ENCODE measurements around the gene HIF1A.

HIF1A gene

GRCh38 chr14:61691495-61691894, 3.8 kb upstream of the HIF1A start:
- no peak overlapping the region for H3K27ac ChIP-seq (ENCODE audit: low read depth, low read length)
- no peak overlapping the region for H3K4me3 ChIP-seq (ENCODE audit: insufficient read depth, low read length, poor library complexity, severe bottlenecking)
- H3K9me3 ChIP-seq (ENCODE audit: insufficient read depth, low read length): 0 out of 2 replicates have a peak, but pooled peaks cover 5% of the 10 kb centered on the region
- peaks cover 4% of the 10 kb centered on the region for H4K20me1 ChIP-seq (ENCODE audit: low read depth, low read length)
- no peaks in the 10 kb centered on the region for H3K9me2 ChIP-seq (replicated peaks; ENCODE audit: insufficient read depth, low read length)
- TF ChIP-seq, protein P1, sequence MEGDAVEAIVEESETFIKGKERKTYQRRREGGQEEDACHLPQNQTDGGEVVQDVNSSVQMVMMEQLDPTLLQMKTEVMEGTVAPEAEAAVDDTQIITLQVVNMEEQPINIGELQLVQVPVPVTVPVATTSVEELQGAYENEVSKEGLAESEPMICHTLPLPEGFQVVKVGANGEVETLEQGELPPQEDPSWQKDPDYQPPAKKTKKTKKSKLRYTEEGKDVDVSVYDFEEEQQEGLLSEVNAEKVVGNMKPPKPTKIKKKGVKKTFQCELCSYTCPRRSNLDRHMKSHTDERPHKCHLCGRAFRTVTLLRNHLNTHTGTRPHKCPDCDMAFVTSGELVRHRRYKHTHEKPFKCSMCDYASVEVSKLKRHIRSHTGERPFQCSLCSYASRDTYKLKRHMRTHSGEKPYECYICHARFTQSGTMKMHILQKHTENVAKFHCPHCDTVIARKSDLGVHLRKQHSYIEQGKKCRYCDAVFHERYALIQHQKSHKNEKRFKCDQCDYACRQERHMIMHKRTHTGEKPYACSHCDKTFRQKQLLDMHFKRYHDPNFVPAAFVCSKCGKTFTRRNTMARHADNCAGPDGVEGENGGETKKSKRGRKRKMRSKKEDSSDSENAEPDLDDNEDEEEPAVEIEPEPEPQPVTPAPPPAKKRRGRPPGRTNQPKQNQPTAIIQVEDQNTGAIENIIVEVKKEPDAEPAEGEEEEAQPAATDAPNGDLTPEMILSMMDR (IDR thresholded peaks at IDR 0.05; ENCODE audit: insufficient read depth, low read length, poor library complexity, severe bottlenecking): no peak
- peaks cover 11% of the 10 kb centered on the region for H3K79me2 ChIP-seq (ENCODE audit: insufficient read depth, low read length)
- H3K4me2 ChIP-seq (ENCODE audit: low read depth, low read length, poor library complexity, severe bottlenecking): no peak overlapping the region
- peaks cover 2% of the 10 kb centered on the region for H3K36me3 ChIP-seq (ENCODE audit: low read length)
- H2AFZ ChIP-seq (ENCODE audit: low read depth, low read length, severe bottlenecking): no peak overlapping the region
- no peaks in the 10 kb centered on the region for H3K27me3 ChIP-seq (ENCODE audit: low read length)
- H3F3A ChIP-seq (ENCODE audit: insufficient read depth): no peaks in the 10 kb centered on the region
- no peak overlapping the region for H3K9ac ChIP-seq (ENCODE audit: low read length)

DNA sequence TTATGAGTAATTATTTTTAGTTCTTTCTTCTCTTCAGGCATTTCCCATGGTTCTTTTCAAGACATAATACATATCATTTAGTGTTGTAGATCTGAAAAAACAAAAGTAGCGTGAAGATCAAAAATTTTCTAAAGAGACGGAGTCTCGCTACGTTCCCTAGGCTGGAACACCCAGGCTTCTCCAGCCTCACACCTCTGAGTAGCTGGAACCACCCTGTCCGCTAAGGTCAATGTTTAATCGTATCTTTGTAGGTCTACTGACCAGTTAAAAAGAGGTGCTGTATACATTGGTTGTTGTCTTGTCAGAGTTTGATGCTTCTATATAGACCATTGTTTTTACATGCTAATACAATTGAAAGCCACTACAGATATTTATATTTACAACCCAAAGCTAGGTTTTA, 1.3 kb upstream of the HIF1A start:
- peaks cover 37% of the 10 kb centered on the region for H3K79me2 ChIP-seq (ENCODE audit: insufficient read depth, low read length)
- H4K20me1 ChIP-seq (ENCODE audit: low read depth, low read length): peaks cover 29% of the 10 kb centered on the region
- H3K27ac ChIP-seq (ENCODE audit: low read depth, low read length): no peak overlapping the region
- no peaks in the 10 kb centered on the region for H3K9me2 ChIP-seq (replicated peaks; ENCODE audit: insufficient read depth, low read length)
- H3K9ac ChIP-seq (ENCODE audit: low read length): no peak overlapping the region
- H3K36me3 ChIP-seq (ENCODE audit: low read length): peaks cover 5% of the 10 kb centered on the region
- peak overlapping the region; percentile 71 for H3K4me2 ChIP-seq (ENCODE audit: low read depth, low read length, poor library complexity, severe bottlenecking)
- H3F3A ChIP-seq (ENCODE audit: insufficient read depth): no peaks in the 10 kb centered on the region
- TF ChIP-seq EZH2phosphoT487 (conservative IDR thresholded peaks at IDR 0.05; ENCODE audit: low read length): no peak
- TF ChIP-seq, protein P1 (IDR thresholded peaks at IDR 0.05; ENCODE audit: insufficient read depth, low read length, poor library complexity, severe bottlenecking): no peak
- no peak overlapping the region for H2AFZ ChIP-seq (ENCODE audit: low read depth, low read length, severe bottlenecking)
- no peak overlapping the region for H3K4me3 ChIP-seq (ENCODE audit: insufficient read depth, low read length, poor library complexity, severe bottlenecking)
- no peaks in the 10 kb centered on the region for H3K9me3 ChIP-seq (ENCODE audit: insufficient read depth, low read length)
- H3K27me3 ChIP-seq (ENCODE audit: low read length): no peaks in the 10 kb centered on the region

DNA sequence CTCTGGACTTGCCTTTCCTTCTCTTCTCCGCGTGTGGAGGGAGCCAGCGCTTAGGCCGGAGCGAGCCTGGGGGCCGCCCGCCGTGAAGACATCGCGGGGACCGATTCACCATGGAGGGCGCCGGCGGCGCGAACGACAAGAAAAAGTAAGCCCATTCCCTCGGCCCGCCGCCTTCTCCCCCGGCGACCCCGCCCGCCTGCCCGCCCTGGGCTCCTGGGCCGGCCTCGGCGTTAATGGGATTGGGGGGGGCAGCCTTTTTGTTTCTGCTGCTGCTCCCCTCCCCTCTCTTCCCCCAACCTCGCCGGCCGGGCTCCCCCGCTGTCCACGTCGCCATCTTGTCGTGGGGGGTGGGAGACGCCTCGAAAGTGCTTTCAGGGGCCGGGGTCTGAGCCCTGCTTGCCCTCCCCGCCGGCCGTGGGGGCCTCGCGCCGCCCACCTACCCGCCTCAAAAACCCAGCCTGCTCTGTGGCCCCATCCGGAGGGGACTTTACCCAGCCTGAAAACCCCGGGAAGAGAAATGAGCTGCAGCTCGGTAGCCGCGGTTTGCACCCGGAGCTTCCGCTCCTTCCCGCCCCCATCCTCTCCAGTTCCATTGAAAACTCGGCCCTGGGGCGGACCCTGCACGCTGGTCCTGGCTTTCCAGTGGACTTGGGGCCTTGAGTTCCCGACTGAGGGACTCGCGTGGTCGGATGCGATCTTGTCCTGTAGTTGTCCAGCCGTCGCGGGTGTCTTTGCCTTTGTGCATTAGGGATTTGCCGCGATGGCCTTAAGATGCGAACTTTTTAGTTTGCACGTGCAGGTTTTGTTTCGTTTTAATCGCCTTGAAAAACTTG, 598 bp downstream of the HIF1A start:
- H3K9me3 ChIP-seq (ENCODE audit: insufficient read depth, low read length): no peaks in the 10 kb centered on the region
- H2AFZ ChIP-seq (ENCODE audit: low read depth, low read length, severe bottlenecking): peak overlapping the region; percentile 15
- H3K27ac ChIP-seq (ENCODE audit: low read depth, low read length): peak overlapping the region; percentile 77
- H3F3A ChIP-seq (ENCODE audit: insufficient read depth): no peaks in the 10 kb centered on the region
- peak overlapping the region; percentile 73 for H3K4me2 ChIP-seq (ENCODE audit: low read depth, low read length, poor library complexity, severe bottlenecking)
- no peaks in the 10 kb centered on the region for H3K9me2 ChIP-seq (replicated peaks; ENCODE audit: insufficient read depth, low read length)
- peaks cover 48% of the 10 kb centered on the region for H4K20me1 ChIP-seq (ENCODE audit: low read depth, low read length)
- H3K36me3 ChIP-seq (ENCODE audit: low read length): peaks cover 19% of the 10 kb centered on the region
- H3K9ac ChIP-seq (ENCODE audit: low read length): peak overlapping the region; percentile 87
- H3K27me3 ChIP-seq (ENCODE audit: low read length): no peaks in the 10 kb centered on the region
- peak overlapping the region; percentile 99 for H3K4me3 ChIP-seq (ENCODE audit: insufficient read depth, low read length, poor library complexity, severe bottlenecking)
- TF ChIP-seq, protein P1 (IDR thresholded peaks at IDR 0.05; ENCODE audit: insufficient read depth, low read length, poor library complexity, severe bottlenecking): no peak
- no peak for TF ChIP-seq EZH2phosphoT487 (conservative IDR thresholded peaks at IDR 0.05; ENCODE audit: low read length)
- peaks cover 56% of the 10 kb centered on the region for H3K79me2 ChIP-seq (ENCODE audit: insufficient read depth, low read length)
